ENCODE results near the gene OR2M3. TPM values are rescaled to one million over a fixed set of nuclear protein-coding genes. Genes with fewer than 3 reads are reported as not detected.

OR2M3 gene
- total and polyA plus RNA-seq, 9 of the 15 experiments (the other 6 are each of a cell fraction or from before 2014, with no cell fraction given): not detected

- no peak for TF ChIP-seq TCF15 (CRISPR knock-in tag; IDR thresholded peaks at IDR 0.05)
- peak; percentile 33; the same call in 1 of the 2 replicates for TF ChIP-seq DEAF1 (CRISPR knock-in tag; IDR thresholded peaks at IDR 0.05)
- no peak for TF ChIP-seq MCM3 (IDR thresholded peaks at IDR 0.05)
- TF ChIP-seq RAD51 (IDR thresholded peaks at IDR 0.05; ENCODE audit: borderline replicate concordance, low read depth): no peak
- TF ChIP-seq GABPB1 (CRISPR knock-in tag; IDR thresholded peaks at IDR 0.05): no peak
- no peak for TF ChIP-seq DACH1 (IDR thresholded peaks at IDR 0.05; ENCODE audit: partially characterized antibody)
- TF ChIP-seq ZNF318 (IDR thresholded peaks at IDR 0.05; ENCODE audit: borderline replicate concordance in 1 of 2, low read depth in 1 of 2): no peak
- TF ChIP-seq TBP (optimal IDR thresholded peaks at IDR 0.05; ENCODE audit: low read depth, low read length): no peak
These were observed 46.1 kb downstream of the OR2M3 start (continued) for GRCh38 chr1:248243204-248243603.
